DOHH2 (cell line): ENCODE results near the gene CNTNAP2.

Experiments used
- H3F3A ChIP-seq: fragments of 200-600 bp; sonication (generic), shearing (Covaris generic); 2 replicates; pipeline ENCODE4 v1.6.0; 2016; ENCODE audit warnings: antibody characterized with exemption, mild to moderate bottlenecking; ENCODE audit not compliant: control insufficient read depth, insufficient read depth
- H3K27ac ChIP-seq: fragments of 200-600 bp; sonication (generic); 2 replicates; pipeline ENCODE4 v1.5.1; 2014; ENCODE audit warnings: low read depth, mild to moderate bottlenecking, low read length, moderate library complexity
- H3K27me3 ChIP-seq: fragments of 200-600 bp; sonication (generic); 2 replicates; pipeline ENCODE4 v1.6.1; 2014; ENCODE audit warnings: mild to moderate bottlenecking, low read length, mixed read lengths; ENCODE audit not compliant: control insufficient read depth
- H3K36me3 ChIP-seq: fragments of 200-600 bp; sonication (generic); 2 replicates; pipeline ENCODE4 v1.6.1; 2014; ENCODE audit warnings: mild to moderate bottlenecking, low read length, moderate library complexity, mixed read lengths; ENCODE audit not compliant: control insufficient read depth
- H3K4me1 ChIP-seq: fragments of 200-600 bp; sonication (generic); 2 replicates; pipeline ENCODE4 v1.6.1; 2014; ENCODE audit warnings: mild to moderate bottlenecking, low read length, mixed read lengths; ENCODE audit not compliant: control insufficient read depth
- H3K4me2 ChIP-seq: fragments of 200-600 bp; sonication (generic); 2 replicates; pipeline ENCODE4 v1.6.0; 2014; ENCODE audit warnings: mild to moderate bottlenecking, low read length, moderate library complexity
- H3K4me3 ChIP-seq: fragments of 200-600 bp; sonication (generic); 2 replicates; pipeline ENCODE4 v1.5.1; 2014; ENCODE audit warnings: mild to moderate bottlenecking, low read length, mixed read lengths
- H3K79me2 ChIP-seq: fragments of 200-600 bp; sonication (generic); 2 replicates; pipeline ENCODE4 v1.6.1; 2014; ENCODE audit warnings: mild to moderate bottlenecking, low read length, mixed read lengths; ENCODE audit not compliant: control insufficient read depth
- H3K9me2 ChIP-seq: fragments of 200-600 bp; sonication (generic); replicated peaks from 2 replicates; pipeline ENCODE4 v1.6.1; 2014; ENCODE audit warnings: mild to moderate bottlenecking, low read length, mixed read lengths; ENCODE audit not compliant: control insufficient read depth
- H3K9me3 ChIP-seq: fragments of 200-600 bp; sonication (generic); 2 replicates; pipeline ENCODE4 v1.6.1; 2014; ENCODE audit warnings: antibody characterized with exemption, low read length, mixed read lengths; ENCODE audit not compliant: control insufficient read depth, insufficient read depth
- H4K20me1 ChIP-seq: fragments of 200-600 bp; sonication (generic); 2 replicates; pipeline ENCODE4 v1.6.0; 2014; ENCODE audit warnings: low read depth, mild to moderate bottlenecking, antibody characterized with exemption, low read length, moderate library complexity; ENCODE audit not compliant: control insufficient read depth, insufficient read depth
- CTCF ChIP-seq: fragments of 200-600 bp; sonication (generic); IDR thresholded peaks from one replicate; pipeline ENCODE4 v1.5.1; 2014; ENCODE audit warnings: antibody characterized with exemption, mild to moderate bottlenecking, low read depth, low read length; ENCODE audit not compliant: poor library complexity, severe bottlenecking
- EZH2phosphoT487 ChIP-seq: fragments of 200-600 bp; sonication (generic); IDR thresholded peaks from 2 replicates; pipeline ENCODE4 v1.6.1; 2017; ENCODE audit warnings: borderline replicate concordance, mild to moderate bottlenecking, antibody characterized with exemption, low read length, moderate library complexity, mixed read lengths

CNTNAP2 gene

GRCh38 chr7:147990079-147990478 is 1873.5 kb downstream of the CNTNAP2 start:
- no peaks in the 10 kb centered on the region for H3K36me3 ChIP-seq
- no peaks in the 10 kb centered on the region for H3K9me3 ChIP-seq
- no peaks in the 10 kb centered on the region for H4K20me1 ChIP-seq
- no peaks in the 10 kb centered on the region for H3K9me2 ChIP-seq
- H3K4me1 ChIP-seq: no peaks in the 10 kb centered on the region
- no peaks in the 10 kb centered on the region for H3K79me2 ChIP-seq
- no peaks in the 10 kb centered on the region for H3F3A ChIP-seq
- H3K27me3 ChIP-seq: no peaks in the 10 kb centered on the region
- no peak overlapping the region for H3K4me2 ChIP-seq
- H3K27ac ChIP-seq: no peak overlapping the region
- H3K4me3 ChIP-seq: no peak overlapping the region
- TF ChIP-seq CTCF (no peak), EZH2phosphoT487 (no peak)

GRCh38 chr7:147990942-147991341 is 1874.3 kb downstream of the CNTNAP2 start:
- no peaks in the 10 kb centered on the region for H3K4me1 ChIP-seq
- no peak for TF ChIP-seq CTCF
- no peak for TF ChIP-seq EZH2phosphoT487

GRCh38 chr7:147992698-147993097 is 1876.1 kb downstream of the CNTNAP2 start:
- H3K27me3 ChIP-seq: no peaks in the 10 kb centered on the region
- H3K4me2 ChIP-seq: no peak overlapping the region
- H3K4me3 ChIP-seq: no peak overlapping the region
- H3K36me3 ChIP-seq: no peaks in the 10 kb centered on the region
- H3F3A ChIP-seq: no peaks in the 10 kb centered on the region
- H3K4me1 ChIP-seq: no peaks in the 10 kb centered on the region
- no peaks in the 10 kb centered on the region; the same call in 1 of the 2 replicates for H3K9me3 ChIP-seq
- H3K9me2 ChIP-seq: no peaks in the 10 kb centered on the region
- H4K20me1 ChIP-seq: no peaks in the 10 kb centered on the region
- TF ChIP-seq EZH2phosphoT487 (no peak), CTCF (no peak)
- H3K27ac ChIP-seq: no peak overlapping the region
- H3K79me2 ChIP-seq: no peaks in the 10 kb centered on the region

More at GRCh38 chr7:147990942-147991341, 1874.3 kb downstream of the CNTNAP2 start:
- no peaks in the 10 kb centered on the region for H3K9me2 ChIP-seq
- no peaks in the 10 kb centered on the region for H3K27me3 ChIP-seq
- H3K4me2 ChIP-seq: no peak overlapping the region
- no peaks in the 10 kb centered on the region for H3K36me3 ChIP-seq
- no peaks in the 10 kb centered on the region for H3K79me2 ChIP-seq
- H3K27ac ChIP-seq: no peak overlapping the region
- no peaks in the 10 kb centered on the region for H4K20me1 ChIP-seq
- H3F3A ChIP-seq: no peaks in the 10 kb centered on the region
- H3K4me3 ChIP-seq: no peak overlapping the region
- H3K9me3 ChIP-seq: no peaks in the 10 kb centered on the region
